ENCODE data around the gene SP140L. TPM values are rescaled to one million over a fixed set of nuclear protein-coding genes. Genes with fewer than 3 reads are reported as not detected.
"Not testable (repeated sequence)": the region's sequence is repeated elsewhere in the genome, so short reads cannot be mapped to it uniquely, and the experiment has no call there.

Gene SP140L
- total RNA-seq, 4 donors from 2014 or later: 5.3 to 37.5 (median 18.3) TPM

GRCh38 chr2:230408244-230408842, 81.3 kb downstream of the SP140L start:
- TF ChIP-seq CTCF (IDR thresholded peaks at IDR 0.05): no peak
- no peak for DNase-seq (ENCODE audit: low spot score)
- peak; percentile 13 for ATAC-seq (ENCODE audit: low FRiP score)

- DNase-seq (ENCODE audit: low spot score); ATAC-seq (ENCODE audit: low FRiP score): not testable (repeated sequence)
Measured at GRCh38 chr2:230409316-230409715, 82.3 kb downstream of the SP140L start.

- ATAC-seq (ENCODE audit: low FRiP score) (no peak), DNase-seq (ENCODE audit: low spot score) (no peak)
- no peak for TF ChIP-seq CTCF (IDR thresholded peaks at IDR 0.05)
Measured at GRCh38 chr2:230410263-230410662, 83.3 kb downstream of the SP140L start.

- ATAC-seq (ENCODE audit: low FRiP score): no peak
- TF ChIP-seq CTCF (IDR thresholded peaks at IDR 0.05): no peak
- DNase-seq (ENCODE audit: low spot score): no peak
Measured at GRCh38 chr2:230410861-230411569, 84.0 kb downstream of the SP140L start.

- ATAC-seq (ENCODE audit: low FRiP score) (peak; percentile 81), DNase-seq (ENCODE audit: low spot score) (no peak)
- no peak for TF ChIP-seq CTCF (IDR thresholded peaks at IDR 0.05)
Measured at GRCh38 chr2:230411570-230412370, 84.8 kb downstream of the SP140L start.

- ATAC-seq (ENCODE audit: low FRiP score) (peak; percentile 2), DNase-seq (ENCODE audit: low spot score) (no peak)
- no peak for TF ChIP-seq CTCF (IDR thresholded peaks at IDR 0.05)
Measured at GRCh38 chr2:230412371-230412711, 85.3 kb downstream of the SP140L start.

- TF ChIP-seq CTCF (IDR thresholded peaks at IDR 0.05): no peak
- DNase-seq (ENCODE audit: low spot score) (no peak), ATAC-seq (ENCODE audit: low FRiP score) (no peak)
Measured at GRCh38 chr2:230412846-230413245, 85.9 kb downstream of the SP140L start.

Data from omental fat pad (tissue), 4 donors.